Sigmoid colon (tissue), 7 donors: ENCODE measurements around the gene TANGO2. TPM values are rescaled to one million over a fixed set of nuclear protein-coding genes. Genes with fewer than 3 reads are reported as not detected.

Source experiments
- DNase-seq: peaks from one replicate; pipeline ENCODE4 v3.0.0-alpha.2; 2019
- H3K27ac ChIP-seq, 4 donors: fragments of 200-600 bp; sonication (generic); one replicate each; pipeline ENCODE4 v1.5.1; 2016 to 2019; ENCODE audit warnings: mild to moderate bottlenecking in 1 of 4
- H3K27me3 ChIP-seq, 3 donors: fragments of 200-600 bp; sonication (generic); one replicate each; pipeline ENCODE4 v1.5.1; 2019; ENCODE audit warnings: mild to moderate bottlenecking in 1 of 3
- H3K36me3 ChIP-seq, 4 donors: fragments of 200-600 bp; sonication (generic); one replicate each; pipeline ENCODE4 v1.5.1; 2016 to 2019
- H3K4me1 ChIP-seq, 4 donors: fragments of 200-600 bp; sonication (generic); one replicate each; pipeline ENCODE4 v1.5.1; 2017 to 2019
- H3K4me3 ChIP-seq, 4 donors: fragments of 200-600 bp; sonication (generic); one replicate each; pipeline ENCODE4 v1.5.1; 2017 to 2019; ENCODE audit warnings: mild to moderate bottlenecking in 2 of 4, moderate library complexity in 1 of 4
- H3K9me3 ChIP-seq, 4 donors: fragments of 200-600 bp in 3 of 4; sonication (generic) in 3 of 4; one replicate each; pipeline versions ENCODE4 v1.5.1 to v1.6.1; 2013 to 2019
- CTCF ChIP-seq, 4 experiments: fragments of 450-650 bp in 3 of 4; fragments of 200-600 bp in 1 of 4; IDR thresholded peaks; one replicate each; pipeline ENCODE4 v1.5.1; 2016 to 2019; ENCODE audit warnings: antibody characterized with exemption in 4 of 4, mild to moderate bottlenecking in 3 of 4, moderate library complexity in 2 of 4
- EP300 ChIP-seq, 4 donors: sonication (generic); formaldehyde crosslinking; IDR thresholded peaks; one replicate each; pipeline ENCODE4 v1.6.1; 2017; ENCODE audit warnings: antibody characterized with exemption in 4 of 4
- POLR2A ChIP-seq, 2 donors: fragments of 450-650 bp; IDR thresholded peaks; one replicate each; pipeline ENCODE4 v1.6.1; 2016; ENCODE audit warnings: antibody characterized with exemption in 2 of 2, mild to moderate bottlenecking in 2 of 2, moderate library complexity in 2 of 2
- POLR2AphosphoS5 ChIP-seq, 4 donors: sonication (generic); formaldehyde crosslinking; IDR thresholded peaks; one replicate each; pipeline ENCODE4 v1.6.1; 2017; ENCODE audit warnings: antibody characterized with exemption in 4 of 4
- WGBS, 2 donors: extraction: QIAGEN DNeasy Blood & Tissue Kit; methylation state at CpG; one replicate each; pipeline ENCODE4 v1.1.7; 2013; 5-methylcytosine and 5-hydroxymethylcytosine counted together
- intact Hi-C: fragments of 100-400 bp; cut with DNase I; formaldehyde crosslinking; loops from one replicate; pipeline ENCODE4 v1.15.1; 2023
- polyA plus RNA-seq, 3 donors: library from polyadenylated mRNA; stranded (reverse); fragments of 200-250 nt; gene quantifications; one replicate each; pipeline ENCODE4 v1.2.3, GENCODE V29; 2013
- total RNA-seq, 4 donors: library from RNA; depleted of rRNA; stranded (reverse); fragments of >200 nt; gene quantifications; one replicate each; pipeline ENCODE4 v1.1.0, GENCODE V29; 2016
- donor health status: healthy with polysubstance abuse.
- donor health status: Bipolar disorder and iron deficiency.
- donor health status: healthy.

Gene TANGO2
- total and polyA plus RNA-seq, 7 donors, result 24.2 to 46.2 (median 31.6) TPM

GRCh38 chr22:20009018-20009491 lies 11.9 kb upstream of the TANGO2 start:
- no peak for DNase-seq
- Histone ChIP-seq H3K27me3 (no peaks in the 10 kb centered on the region), H3K4me1 (peaks cover 0 to 9% (median 5%) of the 10 kb centered on the region in 4 donors), H3K27ac (no peak overlapping the region), H3K9me3 (no peaks in the 10 kb centered on the region), H3K4me3 (no peak overlapping the region), H3K36me3 (no peaks in the 10 kb centered on the region)
- intact Hi-C loops, result no loop called here
- WGBS, 2 donors, result 95% methylated on average over 9 of the region's 9 CpGs
- TF ChIP-seq POLR2AphosphoS5 (IDR thresholded peaks at IDR 0.05) (no peak), POLR2A (IDR thresholded peaks at IDR 0.05) (no peak)

GRCh38 chr22:20009582-20010306 lies 11.2 kb upstream of the TANGO2 start:
- no peak for DNase-seq
- Histone ChIP-seq H3K4me3 (no peak overlapping the region), H3K27ac (no peak overlapping the region), H3K4me1 (peaks cover 0 to 9% (median 5%) of the 10 kb centered on the region in 4 donors), H3K36me3 (no peaks in the 10 kb centered on the region), H3K27me3 (no peaks in the 10 kb centered on the region), H3K9me3 (no peaks in the 10 kb centered on the region)
- TF ChIP-seq POLR2A (IDR thresholded peaks at IDR 0.05) (no peak), EP300 (IDR thresholded peaks at IDR 0.05) (no peak)
- intact Hi-C loops, result no loop called here
- WGBS, 2 donors, result 94 to 95% methylated on average over 8 of the region's 8 CpGs

GRCh38 chr22:20010307-20011122 lies 10.4 kb upstream of the TANGO2 start:
- intact Hi-C loops, result no loop called here
- Histone ChIP-seq H3K9me3 (no peaks in the 10 kb centered on the region), H3K4me3 (no peak overlapping the region), H3K4me1 (peaks cover 0 to 15% (median 5%) of the 10 kb centered on the region in 4 donors), H3K27me3 (no peaks in the 10 kb centered on the region), H3K27ac (no peak overlapping the region), H3K36me3 (no peaks in the 10 kb centered on the region)
- no peak for DNase-seq
- TF ChIP-seq POLR2AphosphoS5 (IDR thresholded peaks at IDR 0.05) (no peak), EP300 (IDR thresholded peaks at IDR 0.05) (no peak), POLR2A (IDR thresholded peaks at IDR 0.05) (no peak), CTCF (IDR thresholded peaks at IDR 0.05) (no peak)
- WGBS, 2 donors, result 68 to 82% methylated on average over 14 of the region's 14 CpGs

GRCh38 chr22:20011123-20011992 lies 9.6 kb upstream of the TANGO2 start:
- no peak overlapping the region for H3K4me3 ChIP-seq
- no peaks in the 10 kb centered on the region for H3K9me3 ChIP-seq
- intact Hi-C loops, result no loop called here
- no peak overlapping the region for H3K27ac ChIP-seq
- H3K4me1 ChIP-seq, result peaks cover 0 to 23% (median 12%) of the 10 kb centered on the region in 4 donors
- no peaks in the 10 kb centered on the region for H3K27me3 ChIP-seq
- H3K36me3 ChIP-seq, result no peaks in the 10 kb centered on the region
- no peak for DNase-seq
- TF ChIP-seq POLR2AphosphoS5 (IDR thresholded peaks at IDR 0.05), result no peak
- no peak for TF ChIP-seq POLR2A (IDR thresholded peaks at IDR 0.05)
- no peak for TF ChIP-seq EP300 (IDR thresholded peaks at IDR 0.05)
- TF ChIP-seq CTCF (IDR thresholded peaks at IDR 0.05), result no peak
- WGBS, 2 donors, result 74 to 77% methylated on average over 20 of the region's 20 CpGs

GRCh38 chr22:20011993-20012740 lies 8.7 kb upstream of the TANGO2 start:
- DNase-seq, result no peak
- no peak overlapping the region for H3K4me3 ChIP-seq
- peaks cover 0 to 25% (median 16%) of the 10 kb centered on the region in 4 donors for H3K4me1 ChIP-seq
- no peak overlapping the region for H3K27ac ChIP-seq
- no peaks in the 10 kb centered on the region for H3K27me3 ChIP-seq
- TF ChIP-seq POLR2A (IDR thresholded peaks at IDR 0.05) (no peak), EP300 (IDR thresholded peaks at IDR 0.05) (no peak), CTCF (IDR thresholded peaks at IDR 0.05) (no peak), POLR2AphosphoS5 (IDR thresholded peaks at IDR 0.05) (no peak)
- no peaks in the 10 kb centered on the region for H3K36me3 ChIP-seq
- intact Hi-C loops, result no loop called here
- H3K9me3 ChIP-seq, result no peaks in the 10 kb centered on the region
- WGBS, 2 donors, result 96 to 97% methylated on average over 7 of the region's 7 CpGs
